GM21367 (cell line): ENCODE measurements around the gene RBPMS2.

ENCODE experiments used
- ATAC-seq: cut with Tn5 transposase; IDR thresholded peaks from one replicate; pipeline ENCODE4 v1.9.1; 2021; ENCODE audit not compliant: unreplicated experiment

The RBPMS2 gene

GRCh38 chr15:64783796-64784195 lies 8.4 kb upstream of the RBPMS2 start:
- ATAC-seq: no peak

DNA sequence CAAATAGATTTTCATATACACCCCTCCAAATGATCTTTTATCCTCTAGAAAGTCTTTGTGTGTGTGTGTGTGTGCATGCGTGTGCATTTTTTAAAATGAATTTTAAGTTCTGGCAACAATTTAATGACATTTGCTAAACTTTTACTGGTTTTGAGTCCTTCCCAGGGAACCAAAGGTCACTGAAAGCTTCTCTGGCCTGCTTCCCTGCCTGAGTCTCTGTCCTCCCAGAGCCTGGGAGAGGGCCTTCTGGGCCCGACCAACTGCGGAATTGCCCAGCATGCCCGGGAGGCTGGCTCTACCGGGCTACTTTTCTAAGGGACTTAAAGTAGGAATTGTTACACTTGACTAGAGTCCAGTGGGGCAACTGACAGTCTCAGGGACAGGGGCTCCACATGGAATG lies 7.4 kb upstream of the RBPMS2 start:
- ATAC-seq: no peak

GRCh38 chr15:64781299-64781698 lies 5.9 kb upstream of the RBPMS2 start:
- ATAC-seq: no peak

DNA sequence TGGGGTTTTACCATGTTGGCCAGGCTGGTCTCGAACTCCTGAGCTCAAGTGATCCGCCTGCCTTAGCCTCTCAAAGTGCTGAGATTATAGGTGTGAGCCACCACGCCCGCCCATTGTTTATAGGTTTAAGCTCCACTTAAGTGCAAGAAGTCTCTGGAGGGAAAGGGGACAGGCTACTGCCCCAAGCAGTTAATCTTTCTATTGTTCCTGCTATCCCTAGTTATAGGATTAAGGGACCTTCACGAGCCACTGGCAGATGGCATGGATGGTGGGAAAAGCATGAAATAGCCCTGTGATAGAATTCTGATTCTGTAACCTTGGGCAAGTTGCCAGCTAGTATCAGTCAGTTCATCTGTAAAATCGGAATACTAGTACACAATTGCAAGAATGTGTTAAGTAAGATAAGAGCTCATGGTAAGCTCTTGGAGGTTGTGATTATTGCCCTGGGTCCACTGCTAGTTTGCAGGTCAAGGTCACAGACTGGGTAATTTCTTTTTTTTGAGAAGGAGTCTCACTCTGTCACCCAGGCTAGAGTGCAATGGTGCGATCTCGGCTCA lies 5.3 kb upstream of the RBPMS2 start:
- ATAC-seq: no peak

- no peak for ATAC-seq
Observed at GRCh38 chr15:64779630-64780029, 4.2 kb upstream of the RBPMS2 start.

GRCh38 chr15:64779024-64779423 lies 3.6 kb upstream of the RBPMS2 start:
- ATAC-seq: no peak

- ATAC-seq: no peak
Observed at GRCh38 chr15:64776402-64776786, 1.0 kb upstream of the RBPMS2 start.

GRCh38 chr15:64774629-64775493 lies 528 bp downstream of the RBPMS2 start:
- no peak for ATAC-seq

- no peak for ATAC-seq
Observed at GRCh38 chr15:64774037-64774628, 1.3 kb downstream of the RBPMS2 start.

GRCh38 chr15:64773606-64774005 lies 1.8 kb downstream of the RBPMS2 start:
- no peak for ATAC-seq

GRCh38 chr15:64772964-64773363 lies 2.4 kb downstream of the RBPMS2 start:
- ATAC-seq: no peak

- no peak for ATAC-seq
Observed at GRCh38 chr15:64772488-64772887, 2.9 kb downstream of the RBPMS2 start.

DNA sequence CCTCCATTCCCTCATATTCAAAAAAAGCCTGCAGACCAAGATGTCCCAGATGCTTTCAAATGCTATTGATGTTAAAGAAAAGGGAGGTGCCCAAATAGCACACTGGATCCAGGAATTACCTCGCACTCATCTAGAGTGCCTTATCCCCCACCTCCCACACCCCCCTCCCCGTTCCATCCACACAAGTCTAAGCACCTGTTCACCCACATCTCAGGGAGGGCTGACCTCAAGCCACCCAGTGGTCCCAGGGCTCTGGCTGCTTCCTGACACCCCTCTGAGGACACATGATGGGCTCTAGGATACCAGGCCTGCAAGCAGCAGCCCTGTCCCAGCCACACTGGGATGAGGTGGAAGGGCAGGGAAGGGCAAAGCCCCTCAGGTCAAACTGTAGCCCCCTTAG lies 4.8 kb downstream of the RBPMS2 start:
- no peak for ATAC-seq

GRCh38 chr15:64767203-64767602 lies 8.2 kb downstream of the RBPMS2 start:
- ATAC-seq: no peak

DNA sequence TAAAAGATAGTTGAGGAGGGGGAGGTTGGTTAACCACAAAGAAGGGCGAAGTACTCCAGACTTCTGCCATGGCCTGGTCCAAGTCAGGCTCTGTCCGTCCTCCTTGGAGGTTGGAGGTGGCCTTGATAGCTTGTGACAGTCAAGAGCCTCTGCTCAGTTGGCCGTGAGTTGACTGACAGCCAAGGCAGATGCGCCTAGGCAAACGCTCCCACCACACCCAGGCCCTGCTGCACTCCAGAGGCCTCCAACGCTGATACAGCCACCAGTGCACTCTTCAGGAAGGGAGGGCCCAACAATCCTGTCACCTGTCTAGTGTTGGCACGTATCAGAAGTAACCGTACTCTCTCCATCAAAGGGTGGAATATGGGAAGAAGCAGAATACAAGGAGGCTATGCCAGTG lies 9.3 kb downstream of the RBPMS2 start:
- no peak for ATAC-seq

DNA sequence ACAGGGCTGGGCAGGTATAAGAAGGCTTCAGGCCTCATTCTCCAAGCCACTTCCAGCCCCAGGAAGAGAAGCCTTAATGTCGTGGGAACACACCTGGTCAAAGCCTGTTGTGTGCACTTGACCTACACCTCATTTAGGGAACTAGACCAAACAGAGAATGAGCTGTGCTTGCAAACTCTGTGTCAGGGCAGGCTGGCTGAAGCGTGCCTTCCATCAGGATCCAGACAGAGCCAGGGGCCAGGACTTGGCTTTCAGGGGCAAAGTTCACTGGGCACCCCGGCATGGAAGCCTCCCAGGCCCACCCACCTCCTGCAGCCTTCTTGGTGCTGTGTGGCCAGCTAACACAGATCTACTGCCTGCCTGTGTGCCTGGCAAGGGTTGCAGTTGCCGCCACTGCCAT lies 11.5 kb downstream of the RBPMS2 start:
- ATAC-seq: no peak

- no peak for ATAC-seq
Observed at GRCh38 chr15:64763462-64763861, 11.9 kb downstream of the RBPMS2 start.

DNA sequence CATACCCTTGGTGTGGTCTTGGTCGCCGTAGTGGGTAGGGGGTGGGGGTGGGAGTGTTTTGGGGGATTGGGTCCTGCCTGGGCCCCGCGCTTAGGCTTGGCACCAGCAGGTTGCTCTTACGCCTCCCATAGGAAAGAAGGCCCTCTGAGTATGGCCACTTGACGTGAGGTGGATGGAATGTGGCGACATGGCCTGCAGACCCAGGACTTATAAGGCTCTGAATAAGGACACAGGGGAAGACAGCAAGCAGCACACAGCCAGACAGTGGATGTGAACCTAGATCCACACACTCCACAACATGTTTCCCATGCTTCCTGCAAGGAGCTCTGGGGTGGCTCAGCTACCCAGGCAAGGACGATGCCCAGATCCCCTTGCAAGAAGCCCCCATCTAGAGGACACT lies 12.4 kb downstream of the RBPMS2 start:
- no peak for ATAC-seq

- no peak for ATAC-seq
Observed at GRCh38 chr15:64762546-64762945, 12.8 kb downstream of the RBPMS2 start.

DNA sequence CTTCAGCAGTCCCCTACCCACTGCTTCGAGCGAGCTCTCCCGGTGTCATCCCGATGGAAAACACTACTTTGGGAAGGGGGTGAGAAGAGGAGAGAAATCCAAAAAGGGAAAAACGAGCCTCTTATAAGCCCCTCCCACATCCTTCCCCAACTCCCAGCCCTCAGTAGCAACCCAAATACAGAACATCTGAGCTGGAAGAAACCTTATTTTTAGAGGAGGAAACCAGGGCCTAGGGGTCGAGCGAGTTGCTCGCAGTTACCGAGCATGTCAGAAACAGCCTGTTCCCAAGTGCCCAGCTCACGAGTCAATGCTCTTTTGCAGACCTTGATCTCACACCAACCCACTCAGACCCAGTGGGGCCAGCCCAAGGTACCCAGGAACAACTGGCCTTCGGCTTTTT lies 14.2 kb downstream of the RBPMS2 start:
- no peak for ATAC-seq

DNA sequence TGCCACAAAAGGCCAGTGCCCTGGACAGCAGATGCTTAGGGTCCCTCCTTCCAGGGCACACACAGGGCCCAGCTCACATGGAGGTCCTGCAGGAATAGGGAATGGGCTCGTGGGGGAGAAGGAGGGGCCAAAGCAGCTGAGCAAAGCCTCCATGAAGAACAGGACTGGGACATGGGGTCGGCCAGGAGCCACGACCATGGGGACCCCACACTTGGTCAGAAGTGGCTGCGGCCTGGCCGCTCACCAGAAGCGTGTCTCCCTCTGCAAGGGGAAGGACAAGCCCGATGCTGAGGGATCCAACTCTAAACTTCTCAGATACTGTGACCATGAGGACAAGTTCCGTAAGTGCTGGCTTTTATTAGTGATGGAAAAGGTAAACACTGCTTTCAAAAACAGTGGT lies 15.3 kb downstream of the RBPMS2 start:
- no peak for ATAC-seq

GRCh38 chr15:64755427-64755940 lies 19.9 kb downstream of the RBPMS2 start:
- no peak for ATAC-seq
